ENCODE measurements around the gene SGSM2.

DNA sequence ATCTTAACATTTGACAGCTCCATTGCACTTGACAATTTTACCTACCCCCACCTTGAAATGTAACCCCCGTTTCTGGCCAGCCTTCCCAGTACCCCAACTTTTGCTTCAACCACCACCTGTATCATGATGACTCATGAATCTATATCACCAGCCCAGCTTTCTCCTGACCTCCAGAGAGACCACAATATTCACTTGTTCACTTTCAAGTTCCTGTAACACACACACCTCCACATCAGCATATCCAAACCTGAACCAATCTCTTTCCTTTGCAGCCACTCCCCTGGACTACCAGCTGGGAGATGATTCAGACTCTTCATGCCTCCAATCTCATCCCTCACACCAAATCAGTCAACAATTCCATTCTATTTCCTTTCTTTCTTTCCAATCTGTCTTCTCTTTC, 41.7 kb upstream of the SGSM2 start:
- TF ChIP-seq, protein P1, sequence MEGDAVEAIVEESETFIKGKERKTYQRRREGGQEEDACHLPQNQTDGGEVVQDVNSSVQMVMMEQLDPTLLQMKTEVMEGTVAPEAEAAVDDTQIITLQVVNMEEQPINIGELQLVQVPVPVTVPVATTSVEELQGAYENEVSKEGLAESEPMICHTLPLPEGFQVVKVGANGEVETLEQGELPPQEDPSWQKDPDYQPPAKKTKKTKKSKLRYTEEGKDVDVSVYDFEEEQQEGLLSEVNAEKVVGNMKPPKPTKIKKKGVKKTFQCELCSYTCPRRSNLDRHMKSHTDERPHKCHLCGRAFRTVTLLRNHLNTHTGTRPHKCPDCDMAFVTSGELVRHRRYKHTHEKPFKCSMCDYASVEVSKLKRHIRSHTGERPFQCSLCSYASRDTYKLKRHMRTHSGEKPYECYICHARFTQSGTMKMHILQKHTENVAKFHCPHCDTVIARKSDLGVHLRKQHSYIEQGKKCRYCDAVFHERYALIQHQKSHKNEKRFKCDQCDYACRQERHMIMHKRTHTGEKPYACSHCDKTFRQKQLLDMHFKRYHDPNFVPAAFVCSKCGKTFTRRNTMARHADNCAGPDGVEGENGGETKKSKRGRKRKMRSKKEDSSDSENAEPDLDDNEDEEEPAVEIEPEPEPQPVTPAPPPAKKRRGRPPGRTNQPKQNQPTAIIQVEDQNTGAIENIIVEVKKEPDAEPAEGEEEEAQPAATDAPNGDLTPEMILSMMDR (IDR thresholded peaks at IDR 0.05) = no peak
- TF ChIP-seq POLR2A (IDR thresholded peaks at IDR 0.05) = no peak
- no peak for TF ChIP-seq EP300 (IDR thresholded peaks at IDR 0.05)

Measured in tibial nerve (tissue), 4 donors.